Mesangial cell (primary cell): ENCODE measurements around the gene URB2. TPM values are rescaled to one million over a fixed set of nuclear protein-coding genes. Genes with fewer than 3 reads are reported as not detected.

Experiments used
- total RNA-seq: library from RNA; depleted of rRNA; stranded (reverse); fragments of >200 nt; gene quantifications from 2 replicates; pipeline ENCODE4 v1.2.3, GENCODE V29; 2015

URB2 gene
- total RNA-seq = 9.3 and 11.2 TPM in 2 replicates

GRCh38 chr1:229625915-229626831 is at the start of gene URB2, which contains the start of gene TAF5L:
TSS of gene URB2 (plus strand) at chr1:229626247. CDS start at chr1:229627634, 1,387 bp downstream.
TSS of gene TAF5L (minus strand) at chr1:229626122. CDS start at chr1:229614482, 11,640 bp downstream.

Other genes with a start within 250 kb of the URB2 start
- 0.63 and 0.65 TPM in 2 replicates for gene ACTA1, start 192.2 kb upstream of the URB2 start, total RNA-seq
- gene NUP133, start 117.9 kb upstream of the URB2 start, total RNA-seq = 41.8 and 72.8 TPM in 2 replicates
- gene ABCB10, start 67.5 kb upstream of the URB2 start, total RNA-seq = 8.6 and 13.9 TPM in 2 replicates
- 14.3 and 14.7 TPM in 2 replicates for gene TAF5L, start 125 bp upstream of the URB2 start, total RNA-seq